ENCODE measurements around the gene HOMER2.

DNA sequence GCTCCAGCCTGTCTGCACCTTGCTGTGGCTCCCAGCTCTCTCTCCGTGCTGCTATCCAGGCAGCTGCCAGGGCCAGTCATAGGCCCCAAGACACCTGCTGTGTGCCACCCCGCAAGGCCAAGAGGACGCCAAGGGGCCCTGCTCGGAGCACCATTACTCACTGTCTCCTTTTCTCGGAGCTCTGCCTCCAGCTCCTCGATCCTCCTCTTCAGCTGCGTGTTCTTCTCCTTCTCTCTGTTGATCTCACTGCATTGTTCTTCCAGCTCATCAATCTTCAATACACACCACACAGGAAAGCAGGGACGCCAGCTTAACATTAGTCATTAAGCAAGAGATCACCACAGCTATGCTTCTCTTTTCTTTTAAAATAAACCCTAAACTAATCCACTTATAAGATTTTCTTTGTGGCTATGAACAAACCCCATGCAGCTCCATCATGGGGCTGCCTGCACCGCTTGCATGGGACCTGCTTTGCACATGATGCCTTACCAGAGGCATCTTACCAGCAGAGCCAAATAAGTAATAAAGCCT, 100.5 kb downstream of the HOMER2 start:
- no peak for TF ChIP-seq CTCF (tag by site-specific recombination; IDR thresholded peaks at IDR 0.05)
- TF ChIP-seq ATF2 (tag by site-specific recombination; IDR thresholded peaks at IDR 0.05; ENCODE audit: low read depth), result no peak
- no peak for TF ChIP-seq REST (tag by site-specific recombination; IDR thresholded peaks at IDR 0.05)
- TF ChIP-seq ZBTB10 (tag by site-specific recombination; IDR thresholded peaks at IDR 0.05), result no peak
- TF ChIP-seq ZBTB26 (tag by site-specific recombination; optimal IDR thresholded peaks at IDR 0.05), result no peak

All from HEK293 (cell line).